ENCODE results near the gene SLC4A3. TPM values are rescaled to one million over a fixed set of nuclear protein-coding genes. Genes with fewer than 3 reads are reported as not detected.
A peak's percentile ranks its signal among the peaks of the same experiment; 100 is the strongest.

SLC4A3 gene
- total RNA-seq, 1 experiment from 2014 or later, result 7.3 TPM

DNA sequence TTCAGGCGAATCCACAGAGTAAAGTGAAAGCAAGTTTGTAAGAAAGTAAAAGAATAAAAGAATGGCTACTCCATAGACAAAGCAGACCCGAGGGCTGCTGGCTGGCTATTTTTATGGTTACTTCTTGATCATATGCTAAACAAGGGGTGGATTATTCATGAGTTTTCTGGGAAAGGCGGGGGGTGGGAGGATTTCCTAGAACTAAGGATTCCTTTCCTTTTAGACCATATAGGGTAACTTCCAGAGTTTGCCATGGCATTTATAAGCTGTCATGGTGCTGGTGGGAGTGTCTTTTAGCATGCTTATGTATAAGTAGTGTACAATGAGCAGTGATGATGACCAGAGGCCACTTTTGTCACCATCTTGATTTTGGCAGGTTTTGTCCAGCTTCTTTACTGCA, 59.8 kb downstream of the SLC4A3 start:
- Histone ChIP-seq H3K4me3 (no peak overlapping the region; the same call in 1 of the 2 replicates), H3K27ac (peak overlapping the region; percentile 99), H2AFZ (0 out of 2 replicates have a peak overlapping the region, but pooled peaks have one; percentile 69), H3F3A (ENCODE audit: insufficient read depth, low read depth) (peaks cover 54% of the 10 kb centered on the region), H3K27me3 (ENCODE audit: insufficient read depth, low read depth) (no peaks in the 10 kb centered on the region), H3K4me2 (peak overlapping the region; percentile 95), H4K20me1 (ENCODE audit: insufficient read depth) (no peaks in the 10 kb centered on the region), H3K4me1 (replicated peaks; ENCODE audit: insufficient read depth) (peaks cover 64% of the 10 kb centered on the region), H3K36me3 (ENCODE audit: low read depth) (no peaks in the 10 kb centered on the region), H3K9me3 (ENCODE audit: insufficient read depth, low read depth) (no peaks in the 10 kb centered on the region), H3K9me2 (ENCODE audit: insufficient read depth) (no peaks in the 10 kb centered on the region), H3K79me2 (ENCODE audit: low read depth) (peaks cover 5% of the 10 kb centered on the region; the same call in 1 of the 2 replicates)
- CTCF ChIA-PET, result interaction anchor here (0.6 kb wide), 1 partner anchor 144 kb away, joined by 7 read pairs; the partner anchor contains the start of gene CHPF
- POLR2A ChIA-PET (ENCODE audit: unreplicated experiment), result interaction anchor here (0.6 kb wide), 1 partner anchor 217 kb away, joined by 8 read pairs; no protein-coding TSS in a partner anchor
- intact Hi-C loops (cut with micrococcal nuclease; ENCODE audit: unreplicated experiment), result loop anchor here (5.0 kb wide), 1 partner anchor 525 kb away; the partner anchor contains the start of gene NHEJ1
- no peak for DNase-seq
- no TSS peak for BruUV-seq (replicated peaks)
- TF ChIP-seq EZH2 (IDR thresholded peaks at IDR 0.05; ENCODE audit: low read depth), result no peak
- TF ChIP-seq, protein P1, sequence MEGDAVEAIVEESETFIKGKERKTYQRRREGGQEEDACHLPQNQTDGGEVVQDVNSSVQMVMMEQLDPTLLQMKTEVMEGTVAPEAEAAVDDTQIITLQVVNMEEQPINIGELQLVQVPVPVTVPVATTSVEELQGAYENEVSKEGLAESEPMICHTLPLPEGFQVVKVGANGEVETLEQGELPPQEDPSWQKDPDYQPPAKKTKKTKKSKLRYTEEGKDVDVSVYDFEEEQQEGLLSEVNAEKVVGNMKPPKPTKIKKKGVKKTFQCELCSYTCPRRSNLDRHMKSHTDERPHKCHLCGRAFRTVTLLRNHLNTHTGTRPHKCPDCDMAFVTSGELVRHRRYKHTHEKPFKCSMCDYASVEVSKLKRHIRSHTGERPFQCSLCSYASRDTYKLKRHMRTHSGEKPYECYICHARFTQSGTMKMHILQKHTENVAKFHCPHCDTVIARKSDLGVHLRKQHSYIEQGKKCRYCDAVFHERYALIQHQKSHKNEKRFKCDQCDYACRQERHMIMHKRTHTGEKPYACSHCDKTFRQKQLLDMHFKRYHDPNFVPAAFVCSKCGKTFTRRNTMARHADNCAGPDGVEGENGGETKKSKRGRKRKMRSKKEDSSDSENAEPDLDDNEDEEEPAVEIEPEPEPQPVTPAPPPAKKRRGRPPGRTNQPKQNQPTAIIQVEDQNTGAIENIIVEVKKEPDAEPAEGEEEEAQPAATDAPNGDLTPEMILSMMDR (conservative IDR thresholded peaks at IDR 0.05), result no peak

GRCh38 chr2:219687882-219688559, 60.6 kb downstream of the SLC4A3 start:
- H3K9me3 ChIP-seq (ENCODE audit: insufficient read depth, low read depth), result no peaks in the 10 kb centered on the region
- H2AFZ ChIP-seq, result peak overlapping the region; percentile 69
- peak overlapping the region; percentile 95 for H3K4me2 ChIP-seq
- peak; percentile 78 to 83 for DNase-seq
- no peaks in the 10 kb centered on the region for H3K27me3 ChIP-seq (ENCODE audit: insufficient read depth, low read depth)
- peaks cover 54% of the 10 kb centered on the region for H3F3A ChIP-seq (ENCODE audit: insufficient read depth, low read depth)
- ChIA-PET POLR2A (ENCODE audit: unreplicated experiment) (interaction anchor here (0.5 to 0.7 kb wide), 2 partner anchors 27 to 50 kb away, joined by 4 to 5 read pairs; no protein-coding TSS in a partner anchor), CTCF (interaction anchor here (0.7 to 1.4 kb wide), 3 partner anchors 46 to 1083 kb away, joined by 4 to 8 read pairs (median 6); no protein-coding TSS in a partner anchor)
- H3K4me3 ChIP-seq, result peak overlapping the region; percentile 57; the same call in 1 of the 2 replicates
- H3K27ac ChIP-seq, result peak overlapping the region; percentile 99
- peaks cover 5% of the 10 kb centered on the region; the same call in 1 of the 2 replicates for H3K79me2 ChIP-seq (ENCODE audit: low read depth)
- H4K20me1 ChIP-seq (ENCODE audit: insufficient read depth), result no peaks in the 10 kb centered on the region
- no TSS peak for BruUV-seq (replicated peaks)
- H3K4me1 ChIP-seq (replicated peaks; ENCODE audit: insufficient read depth), result peaks cover 64% of the 10 kb centered on the region
- TF ChIP-seq, protein P1 (conservative IDR thresholded peaks at IDR 0.05), result no peak
- no peak for TF ChIP-seq EZH2 (IDR thresholded peaks at IDR 0.05; ENCODE audit: low read depth)
- no peaks in the 10 kb centered on the region for H3K9me2 ChIP-seq (ENCODE audit: insufficient read depth)
- H3K36me3 ChIP-seq (ENCODE audit: low read depth), result no peaks in the 10 kb centered on the region
- intact Hi-C loops (cut with micrococcal nuclease; ENCODE audit: unreplicated experiment), result loop anchor here (2.0 to 5.0 kb wide), 3 partner anchors 91 to 526 kb away; partner anchors contain the start of genes NHEJ1 and STK11IP

GRCh38 chr2:219688560-219689445, 61.4 kb downstream of the SLC4A3 start:
- peak overlapping the region; percentile 99 for H3K27ac ChIP-seq

More at GRCh38 chr2:219688560-219689445, 61.4 kb downstream of the SLC4A3 start:
- no peaks in the 10 kb centered on the region for H3K27me3 ChIP-seq (ENCODE audit: insufficient read depth, low read depth)
- no peaks in the 10 kb centered on the region for H3K36me3 ChIP-seq (ENCODE audit: low read depth)
- peak; percentile 78 to 92 for DNase-seq
- H3K9me3 ChIP-seq (ENCODE audit: insufficient read depth, low read depth), result no peaks in the 10 kb centered on the region
- peaks cover 64% of the 10 kb centered on the region for H3K4me1 ChIP-seq (replicated peaks; ENCODE audit: insufficient read depth)
- no peak for TF ChIP-seq EZH2 (IDR thresholded peaks at IDR 0.05; ENCODE audit: low read depth)
- TF ChIP-seq, protein P1 (conservative IDR thresholded peaks at IDR 0.05), result no peak
- POLR2A ChIA-PET (ENCODE audit: unreplicated experiment), result interaction anchor here (0.5 to 0.9 kb wide), 9 partner anchors 26 to 1092 kb away, joined by 3 to 10 read pairs (median 4); partner anchors contain the start of genes CHPF and TMEM198
- peak overlapping the region; percentile 95 for H3K4me2 ChIP-seq
- H3K79me2 ChIP-seq (ENCODE audit: low read depth), result peaks cover 5% of the 10 kb centered on the region; the same call in 1 of the 2 replicates
- peak overlapping the region; percentile 57; the same call in 1 of the 2 replicates for H3K4me3 ChIP-seq
- H4K20me1 ChIP-seq (ENCODE audit: insufficient read depth), result no peaks in the 10 kb centered on the region
- TSS peak; percentile 37 for BruUV-seq (replicated peaks)
- peak overlapping the region; percentile 69 for H2AFZ ChIP-seq
- intact Hi-C loops (cut with micrococcal nuclease; ENCODE audit: unreplicated experiment), result loop anchor here (1.0 to 5.0 kb wide), 8 partner anchors 27 to 527 kb away; partner anchors contain the start of genes CHPF, NHEJ1 and STK11IP
- peaks cover 52% of the 10 kb centered on the region for H3F3A ChIP-seq (ENCODE audit: insufficient read depth, low read depth)
- CTCF ChIA-PET, result interaction anchor here (0.6 to 1.4 kb wide), 13 partner anchors 9 to 1082 kb away, joined by 3 to 8 read pairs (median 4); no protein-coding TSS in a partner anchor
- H3K9me2 ChIP-seq (ENCODE audit: insufficient read depth), result no peaks in the 10 kb centered on the region
